Activated B cell treated with CpG ODN at 0.5 μM for 24 hours (primary cell): ENCODE measurements around the gene RAC2. TPM values are rescaled to one million over a fixed set of nuclear protein-coding genes. Genes with fewer than 3 reads are reported as not detected.
"Not testable (repeated sequence)": the region's sequence is repeated elsewhere in the genome, so short reads cannot be mapped to it uniquely, and the experiment has no call there.

ENCODE experiments used
- ATAC-seq: fragments of 200-7000 bp; cut with Tn5 transposase; one replicate; pipeline ENCODE4 v1.10.0; 2021; ENCODE audit warnings: low read depth, mild to moderate bottlenecking, moderate library complexity
- CTCF ChIA-PET: fragments of 350-600 bp; sonication (Branson Sonifier 250); formaldehyde crosslinking; loops from one replicate; lab custom pipeline; 2021; ENCODE audit warnings: antibody characterized with exemption; lab: Charles Lee
- POLR2A ChIA-PET: fragments of 350-600 bp; sonication (Branson Sonifier 250); formaldehyde crosslinking; loops from one replicate; lab custom pipeline; 2021; ENCODE audit warnings: antibody characterized with exemption; lab: Charles Lee
- DNase-seq: peaks from one replicate; pipeline ENCODE4 v3.0.0; 2022
- H3K27ac Mint-ChIP-seq: one replicate; pipeline ENCODE4 v1.8.0; 2020; ENCODE audit warnings: mixed read lengths
- H3K27me3 Mint-ChIP-seq: one replicate; pipeline ENCODE4 v1.8.0; 2021; ENCODE audit warnings: mixed read lengths
- H3K36me3 Mint-ChIP-seq: one replicate; pipeline ENCODE4 v1.8.0; 2021; ENCODE audit warnings: low read depth, mixed read lengths
- H3K4me1 Mint-ChIP-seq: one replicate; pipeline ENCODE4 v1.8.0; 2021; ENCODE audit warnings: mixed read lengths
- H3K4me3 Mint-ChIP-seq: one replicate; pipeline ENCODE4 v1.8.0; 2020; ENCODE audit warnings: mild to moderate bottlenecking, mixed read lengths
- H3K9me3 Mint-ChIP-seq: one replicate; pipeline ENCODE4 v1.8.0; 2020; ENCODE audit warnings: mixed read lengths
- CTCF ChIP-seq: fragments of 200-600 bp; IDR thresholded peaks from one replicate; pipeline ENCODE4 v1.8.0; 2022; ENCODE audit warnings: antibody characterized with exemption, mild to moderate bottlenecking
- intact Hi-C: fragments of 100-400 bp; cut with micrococcal nuclease; formaldehyde crosslinking; loops from one replicate; pipeline ENCODE4 v1.15.1; 2024
- total RNA-seq: library from RNA; stranded (reverse); gene quantifications from 2 replicates; pipeline ENCODE4 v1.2.3, GENCODE V29; 2022

RAC2 gene
- total RNA-seq, 1 donor from 2014 or later, result 557 TPM

DNA sequence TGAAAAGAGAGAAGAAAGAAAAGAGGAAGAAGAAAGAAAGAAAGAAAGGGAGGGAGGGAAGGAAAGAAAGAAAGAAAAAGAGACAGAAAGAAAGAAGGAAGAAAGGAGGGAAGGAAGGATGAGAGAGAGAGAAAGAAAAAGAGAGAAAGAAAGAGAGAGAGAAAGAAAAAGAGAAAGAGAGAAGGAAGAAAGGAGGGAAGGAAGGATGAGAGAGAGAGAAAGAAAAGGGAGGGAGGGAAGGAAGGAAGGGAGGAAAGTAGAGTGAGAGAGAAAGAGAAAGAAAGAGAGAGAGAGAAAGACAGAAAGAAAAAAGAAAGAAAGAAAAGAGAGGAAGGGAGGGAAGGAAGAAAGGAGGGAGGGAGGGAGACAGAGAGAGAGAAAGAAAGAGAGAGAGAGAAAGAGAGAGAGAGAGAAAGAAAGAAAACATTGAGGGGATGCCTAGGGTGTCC lies 11.5 kb upstream of the RAC2 start:
- ChIA-PET POLR2A (interaction anchor here (0.6 to 1.1 kb wide), 5 partner anchors 8 to 352 kb away, joined by 3 to 9 read pairs (median 4); no protein-coding TSS in a partner anchor), CTCF (interaction anchor here (2.0 kb wide), 1 partner anchor 11 kb away, joined by 5 read pairs; no protein-coding TSS in a partner anchor)
- no peaks in the 10 kb centered on the region for H3K9me3 Mint-ChIP-seq
- no peak for DNase-seq
- TF ChIP-seq CTCF, result peak; percentile 15
- no peak overlapping the region for H3K4me3 Mint-ChIP-seq
- peaks cover 40% of the 10 kb centered on the region for H3K4me1 Mint-ChIP-seq
- H3K36me3 Mint-ChIP-seq, result no peaks in the 10 kb centered on the region
- no peaks in the 10 kb centered on the region for H3K27me3 Mint-ChIP-seq
- no peak overlapping the region for H3K27ac Mint-ChIP-seq
- intact Hi-C loops, result no loop called here
- ATAC-seq, result no peak

GRCh38 chr22:37254867-37255233 lies 10.8 kb upstream of the RAC2 start:
- POLR2A ChIA-PET, result interaction anchor here (1.3 kb wide), 1 partner anchor 11 kb away, joined by 6 read pairs; the partner anchor contains the start of gene RAC2
- ATAC-seq, result no peak
- no peak for TF ChIP-seq CTCF
- CTCF ChIA-PET, result no interaction called here
- Mint-ChIP-seq H3K27ac (no peak overlapping the region), H3K36me3 (no peaks in the 10 kb centered on the region), H3K4me1 (peaks cover 39% of the 10 kb centered on the region), H3K27me3 (no peaks in the 10 kb centered on the region), H3K9me3 (no peaks in the 10 kb centered on the region), H3K4me3 (no peak overlapping the region)
- DNase-seq, result no peak
- intact Hi-C loops, result no loop called here

GRCh38 chr22:37254209-37254866 lies 10.3 kb upstream of the RAC2 start:
- ATAC-seq (no peak), DNase-seq (no peak)
- H3K36me3 Mint-ChIP-seq, result no peaks in the 10 kb centered on the region
- H3K4me1 Mint-ChIP-seq, result peaks cover 35% of the 10 kb centered on the region
- ChIA-PET CTCF (no interaction called here), POLR2A (interaction anchor here (1.3 kb wide), 1 partner anchor 11 kb away, joined by 6 read pairs; the partner anchor contains the start of gene RAC2)
- intact Hi-C loops, result no loop called here
- H3K9me3 Mint-ChIP-seq, result no peaks in the 10 kb centered on the region
- no peak overlapping the region for H3K27ac Mint-ChIP-seq
- H3K27me3 Mint-ChIP-seq, result no peaks in the 10 kb centered on the region
- no peak for TF ChIP-seq CTCF
- H3K4me3 Mint-ChIP-seq, result no peak overlapping the region

GRCh38 chr22:37253126-37253660 lies 9.1 kb upstream of the RAC2 start:
- H3K27me3 Mint-ChIP-seq, result no peaks in the 10 kb centered on the region
- H3K4me1 Mint-ChIP-seq, result peaks cover 36% of the 10 kb centered on the region
- H3K4me3 Mint-ChIP-seq, result no peak overlapping the region
- ChIA-PET POLR2A (no interaction called here), CTCF (no interaction called here)
- TF ChIP-seq CTCF, result no peak
- no peaks in the 10 kb centered on the region for H3K9me3 Mint-ChIP-seq
- no peak overlapping the region for H3K27ac Mint-ChIP-seq
- no peaks in the 10 kb centered on the region for H3K36me3 Mint-ChIP-seq
- intact Hi-C loops, result no loop called here
- DNase-seq (no peak), ATAC-seq (no peak)

GRCh38 chr22:37251836-37252235 lies 7.8 kb upstream of the RAC2 start:
- ATAC-seq, POLR2A ChIA-PET, H3K27me3 Mint-ChIP-seq, DNase-seq, intact Hi-C loops, H3K4me3 Mint-ChIP-seq, H3K9me3 Mint-ChIP-seq, H3K36me3 Mint-ChIP-seq, H3K27ac Mint-ChIP-seq: not testable (repeated sequence)
- H3K4me1 Mint-ChIP-seq, result peaks cover 37% of the 10 kb centered on the region
- CTCF ChIA-PET, result interaction anchor here (1.0 to 4.8 kb wide), 2 partner anchors 8 to 86 kb away, joined by 3 to 41 read pairs; no protein-coding TSS in a partner anchor
